K562 (cell line): Measurements from ENCODE around the gene GABRB3.

ENCODE experiments used
- ARNT ChIP-seq, 2 experiments: fragments of 450-650 bp; IDR thresholded peaks; 2 replicates each; pipeline ENCODE4 v1.6.1; 2016; ENCODE audit warnings: mild to moderate bottlenecking in 1 of 2
- CTCF ChIP-seq, 3 experiments: IDR thresholded peaks in 2 of 3; conservative IDR thresholded peaks in 1 of 3; 2 replicates each; pipeline ENCODE4 v1.5.1; 2011 to 2012; ENCODE audit warnings: low read length in 3 of 3, mild to moderate bottlenecking in 3 of 3, control low read depth in 2 of 3, improper control_type of control experiment in 1 of 3, inconsistent platforms in 1 of 3, low read depth in 1 of 3, mixed read lengths in 1 of 3, moderate library complexity in 1 of 3; ENCODE audit not compliant: insufficient read depth in 2 of 3
- EP300 ChIP-seq: IDR thresholded peaks from 2 replicates; pipeline ENCODE4 v1.6.1; 2012; ENCODE audit warnings: low read length, improper control_type of control experiment
- MLLT1 ChIP-seq, 2 experiments: fragments of 450-650 bp; IDR thresholded peaks; 2 replicates each; pipeline ENCODE4 v1.6.1; 2016
- RAD21 ChIP-seq, 2 experiments: fragments of 250-450 bp in 1 of 2; fragments of 450-650 bp in 1 of 2; sonication (Bioruptor Pico) in 1 of 2; formaldehyde crosslinking in 1 of 2; IDR thresholded peaks in 1 of 2; conservative IDR thresholded peaks in 1 of 2; 2 replicates each; pipeline versions ENCODE4 v1.4.0 to v1.8.0; 2020 to 2022; ENCODE audit warnings: mild to moderate bottlenecking in 2 of 2, moderate library complexity in 1 of 2

- no peak for TF ChIP-seq RAD21 (CRISPR knock-in tag; conservative IDR thresholded peaks at IDR 0.05 in 1 of 2, IDR thresholded peaks at IDR 0.05 in 1 of 2)
- no peak for TF ChIP-seq ARNT (IDR thresholded peaks at IDR 0.05)
- TF ChIP-seq MLLT1 (IDR thresholded peaks at IDR 0.05): no peak
- TF ChIP-seq CTCF (IDR thresholded peaks at IDR 0.05 in 2 of 3, conservative IDR thresholded peaks at IDR 0.05 in 1 of 3; ENCODE audit: insufficient read depth in 2 of 3, low read depth in 1 of 3, low read length in 3 of 3): no peak
- TF ChIP-seq EP300: no peak
These were observed 82.1 kb downstream of the GABRB3 start for GRCh38 chr15:26690778-26691177.
